Right forelimb (tissue), 1 donor: ENCODE measurements around the gene TMTC2.

ENCODE experiments used
- DNase-seq: peaks from one replicate; pipeline ENCODE4 v3.0.0-alpha.2; 2018

TMTC2 gene

DNA sequence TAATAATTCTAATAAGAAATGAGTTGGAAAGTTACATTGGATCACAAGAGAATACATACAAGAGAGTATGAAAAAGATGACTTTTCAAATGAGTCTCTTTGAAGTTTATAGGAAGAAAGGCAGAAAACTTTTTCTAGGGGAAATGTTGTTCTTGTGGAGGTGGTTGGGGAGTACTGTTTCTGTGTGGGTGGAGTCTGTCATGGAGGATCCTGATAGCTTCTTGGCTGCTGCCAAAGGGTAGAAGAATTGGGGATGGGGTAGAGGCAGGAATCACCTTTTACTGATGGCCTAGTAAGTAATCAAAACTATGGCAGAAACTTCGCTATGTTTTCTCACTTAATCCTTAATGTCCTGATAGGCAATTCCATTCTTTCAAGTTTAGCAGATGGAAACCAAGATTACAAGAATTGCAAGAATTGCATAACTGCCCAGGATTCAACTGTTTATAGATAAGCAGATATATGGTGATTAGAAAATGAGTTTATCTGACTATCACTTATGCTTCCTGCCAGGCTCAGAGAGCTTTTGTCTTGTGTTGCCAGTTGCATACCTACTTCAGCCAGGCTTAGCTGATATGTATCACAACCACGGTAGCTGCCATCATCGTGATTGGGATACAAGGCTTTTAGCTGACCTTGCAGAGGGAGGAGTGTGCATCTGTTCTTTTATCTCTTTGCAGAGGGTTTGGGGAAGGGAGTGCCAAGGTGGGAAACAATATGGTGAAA is 463.9 kb downstream of the TMTC2 start:
- no peak for DNase-seq

DNA sequence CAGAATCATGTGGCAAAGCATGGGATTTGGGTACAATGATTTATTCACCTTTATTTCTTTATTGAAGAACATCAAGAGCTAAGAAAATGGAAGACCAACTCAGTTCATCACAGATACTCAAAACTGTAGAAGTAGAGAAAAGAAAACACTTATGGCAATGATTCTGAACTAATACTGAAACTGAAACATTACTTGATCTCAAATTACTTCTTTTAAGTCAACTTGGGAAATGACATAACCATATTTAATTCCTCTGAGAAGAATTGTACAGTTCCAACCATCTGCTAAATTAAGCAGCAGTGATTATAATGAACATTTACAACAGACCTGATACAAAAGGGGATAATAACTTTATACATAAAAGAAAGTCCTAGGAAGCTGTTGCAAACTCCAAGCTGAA is 466.5 kb downstream of the TMTC2 start:
- DNase-seq: no peak

DNA sequence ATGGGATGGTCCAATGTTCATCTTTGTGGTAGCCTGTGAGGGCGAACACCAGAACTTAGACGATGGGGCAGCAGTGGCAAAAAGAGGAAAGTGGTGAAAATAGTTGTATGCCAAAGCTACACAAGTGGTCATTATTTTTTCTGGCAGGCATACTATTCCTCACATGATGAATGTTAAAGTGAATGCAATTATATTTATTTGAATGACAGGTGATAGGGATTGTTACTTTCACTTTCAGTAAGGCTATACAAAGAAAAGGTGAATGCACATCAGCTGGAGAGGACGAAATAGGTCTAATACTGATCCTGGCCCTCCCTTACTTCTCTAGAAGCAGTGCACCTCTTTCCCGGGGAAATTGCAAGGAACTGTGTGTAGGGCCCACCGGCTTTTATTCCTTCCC is 470.1 kb downstream of the TMTC2 start:
- no peak for DNase-seq

DNA sequence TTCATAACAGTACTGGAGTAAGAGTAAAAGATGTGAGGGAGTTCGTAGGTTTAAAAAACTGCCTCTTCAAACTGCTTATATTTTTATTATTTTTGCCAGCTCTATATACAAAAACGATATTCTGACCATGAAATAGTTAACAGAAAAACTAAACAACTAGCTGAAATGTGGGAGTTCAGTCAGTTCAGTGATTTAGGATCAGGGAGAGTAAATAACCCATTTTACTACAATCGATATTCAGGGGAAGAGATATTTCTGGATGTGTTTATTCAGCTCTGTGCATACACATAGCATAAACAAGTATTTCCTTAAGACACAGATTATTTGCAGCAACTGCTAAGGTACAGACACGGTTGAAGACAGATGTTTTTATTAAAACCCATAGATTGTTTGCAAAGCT is 470.9 kb downstream of the TMTC2 start:
- DNase-seq: no peak

DNA sequence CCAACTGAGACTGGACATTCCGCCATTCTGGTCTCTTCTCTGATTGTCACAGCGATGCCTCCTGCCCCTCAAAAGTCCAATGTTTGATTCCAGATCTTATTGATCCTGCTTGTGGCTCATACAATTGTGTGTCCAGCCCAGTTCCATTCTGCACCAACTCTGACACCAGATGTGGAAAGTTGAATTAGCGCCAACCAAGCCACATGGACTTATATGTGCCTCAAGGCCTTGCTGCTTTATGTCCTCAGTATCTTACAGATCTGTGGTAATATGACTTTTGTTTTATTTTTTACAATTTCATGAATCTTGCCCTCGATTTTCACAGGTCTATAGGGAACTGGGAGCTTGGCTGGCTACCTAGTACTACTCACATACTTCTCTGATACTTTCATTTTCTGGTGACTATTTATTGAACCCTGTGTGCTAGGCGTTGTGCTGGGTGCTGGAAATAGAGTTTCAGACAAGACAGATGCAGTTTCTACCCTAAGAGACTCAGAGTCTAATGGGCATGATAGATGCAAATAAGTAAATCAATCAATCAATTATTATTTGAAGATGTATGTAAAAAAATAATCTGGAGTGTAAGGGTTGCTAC is 472.0 kb downstream of the TMTC2 start:
- no peak for DNase-seq

DNA sequence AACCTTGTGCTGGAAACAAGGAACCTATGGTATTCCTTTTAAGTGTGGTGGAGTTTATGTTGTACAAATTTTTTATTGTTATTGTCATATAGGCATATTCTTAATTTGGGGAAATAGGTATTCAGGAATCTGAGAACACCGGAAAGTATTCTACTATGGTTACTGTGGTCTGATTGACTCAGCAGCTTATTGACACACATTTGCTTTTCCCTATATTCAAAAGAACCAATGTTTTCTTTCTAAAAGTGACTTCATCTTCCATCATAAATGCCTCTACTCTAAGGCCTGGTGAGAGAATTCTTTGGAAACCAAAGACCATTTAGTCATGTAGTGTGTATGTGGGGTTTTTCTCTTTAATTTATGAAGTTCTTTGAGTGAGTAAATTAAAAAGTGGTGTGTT is 474.8 kb downstream of the TMTC2 start:
- no peak for DNase-seq

DNA sequence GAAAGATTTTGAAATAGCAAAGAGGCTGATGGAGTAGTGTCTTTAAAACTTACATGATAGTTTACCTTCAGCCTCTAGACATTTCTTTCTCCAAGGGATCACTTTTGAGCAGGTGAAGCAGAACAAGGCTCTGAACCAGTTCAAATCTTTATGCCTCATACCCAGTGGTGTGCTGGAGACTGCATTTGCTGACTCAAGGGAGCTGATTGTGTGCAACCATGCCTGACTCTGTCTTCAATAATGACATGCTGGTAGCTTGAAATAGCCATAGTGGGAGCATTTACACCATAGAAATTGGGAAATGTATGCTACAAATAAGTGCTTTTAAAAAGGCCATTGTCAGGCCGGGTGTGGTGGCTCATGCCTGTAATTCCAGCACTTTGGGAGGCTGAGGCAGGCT is 482.0 kb downstream of the TMTC2 start:
- DNase-seq: no peak

DNA sequence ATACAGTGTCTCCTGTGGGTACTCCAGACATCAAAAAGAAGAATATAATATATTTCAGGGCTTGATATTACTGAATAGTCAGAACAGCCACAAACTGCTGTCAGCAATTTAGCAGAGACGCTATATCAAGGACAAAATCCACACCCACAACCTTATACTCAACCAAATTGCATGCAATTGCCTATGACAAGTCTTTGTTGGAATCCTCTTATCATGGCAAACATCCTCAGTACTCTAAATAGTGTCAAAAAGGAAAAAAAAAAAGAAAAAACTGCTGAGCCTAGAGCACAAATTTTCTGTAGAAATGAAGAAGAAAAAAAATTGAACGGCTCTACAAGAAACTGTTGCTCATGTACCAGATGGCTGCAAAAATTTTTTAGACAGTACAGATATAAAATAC is 485.7 kb downstream of the TMTC2 start:
- no peak for DNase-seq

DNA sequence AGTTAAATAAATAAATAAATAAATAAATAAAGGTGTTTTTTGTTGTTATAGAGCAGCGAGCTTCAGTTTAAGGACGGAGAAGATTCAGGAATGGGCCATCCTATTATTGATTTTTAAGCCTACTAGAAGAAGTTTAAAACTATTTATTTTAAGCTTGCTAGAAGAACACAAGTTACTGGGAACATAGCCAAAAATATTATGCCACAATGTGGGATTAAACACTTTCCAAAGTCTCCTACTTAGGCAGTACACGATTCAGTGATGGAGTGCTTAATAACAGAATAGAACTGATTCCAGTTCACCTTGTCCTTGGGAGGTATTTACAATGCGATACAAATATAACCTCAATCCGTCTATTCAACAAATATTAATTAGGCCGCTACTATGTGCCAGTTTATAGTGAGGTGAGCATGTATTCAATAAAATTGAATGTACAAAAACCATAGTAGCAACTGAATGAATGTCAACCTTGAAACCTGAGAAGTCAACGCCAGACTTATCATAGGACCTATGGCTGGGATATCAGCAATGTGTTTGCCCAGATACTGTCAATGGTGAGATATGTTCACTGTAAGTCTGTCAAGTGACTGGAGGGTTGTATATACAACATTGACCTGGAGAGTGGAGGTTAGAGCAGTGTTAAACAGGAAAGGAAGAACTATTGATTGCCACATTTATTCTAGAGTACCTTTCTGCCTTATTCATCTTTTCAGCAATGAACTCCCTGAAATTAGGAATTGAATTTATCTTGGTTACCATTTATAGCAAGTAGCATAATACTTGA is 486.4 kb downstream of the TMTC2 start:
- no peak for DNase-seq

DNA sequence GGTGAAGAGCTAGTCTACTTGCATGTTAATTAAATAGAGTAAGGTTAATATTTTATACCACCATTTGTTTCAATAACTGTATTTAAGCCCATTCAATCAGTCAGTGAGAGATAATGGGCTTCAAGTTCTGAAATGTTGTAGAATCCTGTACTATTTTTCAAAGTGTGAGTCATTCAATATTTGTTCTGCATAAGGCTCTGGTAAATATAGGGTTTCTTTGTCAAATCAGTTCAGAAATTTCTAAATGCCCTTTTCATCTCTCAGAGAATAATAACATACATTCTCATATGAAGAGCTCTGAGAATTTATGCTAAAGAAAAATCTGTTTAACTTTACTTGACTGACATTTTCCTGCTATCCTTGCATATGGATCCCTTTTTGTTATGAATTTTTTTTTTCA is 493.3 kb downstream of the TMTC2 start:
- DNase-seq: no peak

DNA sequence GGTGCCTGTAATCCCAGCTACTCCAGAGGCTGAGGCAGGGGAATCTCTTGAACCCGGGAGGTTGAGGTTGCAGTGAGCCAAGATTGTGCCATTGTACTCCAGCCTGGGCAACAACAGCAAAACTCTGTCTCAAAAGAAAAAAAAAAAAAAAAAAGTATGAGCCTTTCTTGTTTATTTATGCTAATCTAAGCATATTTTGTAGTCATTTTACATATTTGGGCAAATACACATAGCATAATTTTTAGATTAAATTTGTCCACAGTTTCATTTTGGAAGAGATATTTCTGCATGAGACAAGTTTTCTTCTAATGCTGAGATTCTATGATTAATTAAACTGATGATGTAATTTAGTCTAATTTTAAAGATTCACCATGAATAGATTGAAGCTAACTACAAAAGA is 494.4 kb downstream of the TMTC2 start:
- DNase-seq: no peak

DNA sequence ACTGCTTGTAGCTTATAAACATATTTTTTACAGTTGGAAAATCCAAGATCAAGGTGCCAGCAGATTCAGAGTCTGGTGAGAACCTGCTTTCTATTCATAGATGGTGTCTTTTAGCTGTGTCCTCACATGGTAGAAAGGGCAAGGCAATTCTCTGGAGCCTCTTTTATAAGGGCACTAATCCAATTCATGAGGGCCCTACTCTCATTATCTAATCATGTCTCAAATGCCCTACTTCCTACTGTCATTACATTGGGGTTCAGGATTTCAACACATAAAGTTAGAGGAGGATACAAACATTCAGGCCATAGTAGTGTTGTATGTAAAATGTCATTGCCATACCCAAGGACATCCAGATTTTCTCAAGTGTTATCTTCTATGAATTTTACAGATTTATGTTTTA is 496.4 kb downstream of the TMTC2 start:
- DNase-seq: no peak
